Choroid plexus epithelial cell (primary cell): ENCODE measurements around the gene BPIFA1.

Source experiments
- DNase-seq: peaks from one replicate; pipeline ENCODE4 v3.0.0-alpha.2; 2010; ENCODE audit warnings: low read depth
- H3K4me3 ChIP-seq: 2 replicates; pipeline ENCODE4 v1.5.1; 2011; ENCODE audit warnings: low read depth, mild to moderate bottlenecking, control low read depth, low read length, moderate library complexity
- CTCF ChIP-seq: conservative IDR thresholded peaks from 2 replicates; pipeline ENCODE4 v1.5.1; 2011; ENCODE audit warnings: low read depth, mild to moderate bottlenecking, control low read depth, inconsistent platforms, low read length, moderate library complexity

Gene BPIFA1

GRCh38 chr20:33263784-33264183 is 28.0 kb downstream of the BPIFA1 start:
- no peak for TF ChIP-seq CTCF
- no peak overlapping the region for H3K4me3 ChIP-seq

GRCh38 chr20:33267701-33268100 is 31.9 kb downstream of the BPIFA1 start:
- no peak overlapping the region for H3K4me3 ChIP-seq
- TF ChIP-seq CTCF: no peak
- DNase-seq: no peak

More at GRCh38 chr20:33263784-33264183, 28.0 kb downstream of the BPIFA1 start:
- DNase-seq: no peak

- no peak for DNase-seq
- TF ChIP-seq CTCF: no peak
- H3K4me3 ChIP-seq: no peak overlapping the region
Observed at GRCh38 chr20:33272155-33272873, 36.5 kb downstream of the BPIFA1 start.

- DNase-seq: no peak
- TF ChIP-seq CTCF: no peak
- H3K4me3 ChIP-seq: no peak overlapping the region
Observed at GRCh38 chr20:33273117-33273851, 37.5 kb downstream of the BPIFA1 start.

GRCh38 chr20:33275215-33275614 is 39.4 kb downstream of the BPIFA1 start:
- H3K4me3 ChIP-seq: no peak overlapping the region
- TF ChIP-seq CTCF: no peak
- DNase-seq: no peak

GRCh38 chr20:33275871-33276270 is 40.1 kb downstream of the BPIFA1 start:
- DNase-seq: no peak
- no peak for TF ChIP-seq CTCF
- H3K4me3 ChIP-seq: no peak overlapping the region
